Dendritic cell treated with granulocyte-macrophage colony-stimulating factor and Interleukin-4, amounts not matched to agents 40 ng/mL and 50 ng/mL, for 4 days (primary cell): ENCODE data around the gene RPS29.
A peak's percentile ranks its signal among the peaks of the same experiment; 100 is the strongest.
"Not testable (repeated sequence)": the region's sequence is repeated elsewhere in the genome, so short reads cannot be mapped to it uniquely, and the experiment has no call there.

Source experiments
- H3K27ac Mint-ChIP-seq: one replicate; pipeline ENCODE4 v1.8.0; 2022; ENCODE audit warnings: mild to moderate bottlenecking, mixed read lengths
- H3K27me3 Mint-ChIP-seq: one replicate; pipeline ENCODE4 v1.8.0; 2022; ENCODE audit warnings: mild to moderate bottlenecking, mixed read lengths
- H3K36me3 Mint-ChIP-seq: one replicate; pipeline ENCODE4 v1.8.0; 2022; ENCODE audit warnings: low read depth, mixed read lengths
- H3K4me1 Mint-ChIP-seq: one replicate; pipeline ENCODE4 v1.8.0; 2022; ENCODE audit warnings: low read depth, mixed read lengths
- H3K4me3 Mint-ChIP-seq: one replicate; pipeline ENCODE4 v1.8.0; 2022; ENCODE audit warnings: mild to moderate bottlenecking, moderate library complexity, mixed read lengths
- H3K9me3 Mint-ChIP-seq: one replicate; pipeline ENCODE4 v1.8.0; 2022; ENCODE audit warnings: mixed read lengths
- intact Hi-C: fragments of 100-400 bp; cut with micrococcal nuclease; formaldehyde crosslinking; loops from one replicate; pipeline ENCODE4 v1.15.0; 2022

RPS29 gene

DNA sequence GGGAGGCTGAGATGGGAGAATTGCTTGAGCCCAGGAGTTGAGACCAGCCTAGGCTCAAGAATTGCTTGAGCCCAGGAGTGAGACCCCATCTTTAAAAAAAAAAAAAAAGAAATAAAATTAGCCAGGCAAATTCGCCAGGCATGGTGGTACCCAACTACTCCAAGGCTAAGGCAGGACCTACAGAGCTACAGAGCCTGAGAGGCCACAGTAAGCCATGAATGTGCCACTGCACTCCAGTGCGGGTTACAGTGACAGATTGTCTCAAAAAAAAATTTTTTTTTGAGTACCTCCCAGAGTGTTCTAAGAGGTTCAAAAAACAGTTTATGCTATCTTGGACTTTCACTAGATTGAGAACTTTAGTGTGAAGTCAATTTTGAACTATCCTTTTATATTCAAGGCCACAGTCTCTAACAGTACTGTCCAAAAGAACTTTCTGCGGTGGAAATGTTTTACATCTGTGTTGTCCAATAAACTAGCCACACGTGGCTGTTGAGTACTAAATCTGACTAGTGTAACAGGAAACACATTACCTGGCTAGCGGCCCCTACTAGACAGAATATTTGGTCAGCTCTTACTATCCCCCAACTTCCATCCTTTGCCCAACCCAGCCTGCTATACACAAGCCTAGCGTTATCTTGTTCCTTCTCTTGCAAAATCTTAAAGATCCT lies 31.8 kb upstream of the RPS29 start:
- Mint-ChIP-seq H3K4me1 (peaks cover 27% of the 10 kb centered on the region), H3K4me3 (no peak overlapping the region), H3K27me3 (no peaks in the 10 kb centered on the region), H3K9me3 (no peaks in the 10 kb centered on the region), H3K36me3 (peaks cover 79% of the 10 kb centered on the region), H3K27ac (no peak overlapping the region)
- intact Hi-C loops = no loop called here

DNA sequence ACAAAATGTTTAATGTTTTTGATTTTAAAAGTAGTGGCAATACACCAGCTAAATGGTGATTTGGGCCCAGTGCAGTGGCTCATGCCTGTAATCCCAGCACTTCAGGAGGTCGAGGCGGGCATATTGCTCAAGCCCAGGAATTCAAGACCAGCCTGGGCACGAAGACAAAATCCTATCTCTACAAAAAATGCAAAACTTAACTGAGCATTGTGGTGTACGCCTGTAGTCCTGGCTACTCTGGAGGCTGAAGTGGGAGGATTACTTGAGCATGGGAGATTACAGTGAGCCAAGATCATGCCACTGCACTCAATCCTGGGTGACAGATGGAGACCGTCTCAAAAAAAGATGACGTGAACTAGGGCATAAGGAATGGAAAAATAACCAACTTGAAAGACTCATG lies 29.6 kb upstream of the RPS29 start:
- Mint-ChIP-seq H3K27me3 (no peaks in the 10 kb centered on the region), H3K4me3 (no peak overlapping the region), H3K36me3 (peaks cover 65% of the 10 kb centered on the region), H3K27ac (peak overlapping the region; percentile 56), H3K9me3 (no peaks in the 10 kb centered on the region), H3K4me1 (peaks cover 21% of the 10 kb centered on the region)
- intact Hi-C loops = no loop called here

DNA sequence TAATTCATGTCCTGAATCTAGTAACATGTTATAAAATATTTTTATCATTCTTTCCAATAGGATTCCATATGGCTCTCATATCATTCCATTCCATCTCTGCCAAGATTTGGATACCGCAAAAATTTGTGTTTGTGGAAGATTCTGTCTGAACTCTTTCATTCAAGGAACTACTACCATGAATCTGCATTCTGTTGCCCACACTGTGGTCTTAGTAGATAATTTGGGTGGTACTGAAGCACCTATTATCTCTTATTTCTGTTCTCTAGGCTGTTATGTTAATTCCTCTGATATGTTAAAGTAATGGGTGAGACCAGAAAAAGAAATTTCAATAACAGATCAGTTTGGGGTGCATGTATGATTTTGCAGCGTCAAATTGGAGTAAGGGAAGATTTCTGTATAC lies 28.0 kb upstream of the RPS29 start:
- H3K36me3 Mint-ChIP-seq = peaks cover 62% of the 10 kb centered on the region
- H3K27ac Mint-ChIP-seq = no peak overlapping the region
- H3K4me3 Mint-ChIP-seq = no peak overlapping the region
- no peaks in the 10 kb centered on the region for H3K9me3 Mint-ChIP-seq
- intact Hi-C loops = no loop called here
- H3K27me3 Mint-ChIP-seq = no peaks in the 10 kb centered on the region
- peaks cover 23% of the 10 kb centered on the region for H3K4me1 Mint-ChIP-seq

DNA sequence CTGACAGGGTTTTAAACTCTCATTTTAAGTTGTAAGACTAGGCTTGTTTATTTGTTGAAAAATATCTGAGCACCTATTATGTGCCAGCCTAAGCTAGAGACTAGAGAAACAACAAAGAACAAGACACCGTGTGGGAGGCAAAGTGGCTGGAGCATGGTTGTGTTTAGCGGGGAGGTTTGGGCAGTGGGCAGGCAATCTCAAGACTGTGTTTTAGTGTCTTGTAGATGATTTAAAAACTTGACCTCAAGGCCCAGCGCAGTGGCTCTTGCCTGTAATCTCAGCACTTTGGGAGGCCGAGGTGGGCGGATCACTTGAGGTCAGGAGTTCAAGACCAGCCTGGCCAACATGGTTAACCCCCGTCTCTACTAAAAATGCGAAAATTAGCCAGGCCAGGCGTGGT lies 26.5 kb upstream of the RPS29 start:
- H3K27me3 Mint-ChIP-seq = no peaks in the 10 kb centered on the region
- H3K9me3 Mint-ChIP-seq = no peaks in the 10 kb centered on the region
- intact Hi-C loops = no loop called here
- no peak overlapping the region for H3K4me3 Mint-ChIP-seq
- H3K4me1 Mint-ChIP-seq = peaks cover 11% of the 10 kb centered on the region
- H3K36me3 Mint-ChIP-seq = peaks cover 58% of the 10 kb centered on the region
- no peak overlapping the region for H3K27ac Mint-ChIP-seq

DNA sequence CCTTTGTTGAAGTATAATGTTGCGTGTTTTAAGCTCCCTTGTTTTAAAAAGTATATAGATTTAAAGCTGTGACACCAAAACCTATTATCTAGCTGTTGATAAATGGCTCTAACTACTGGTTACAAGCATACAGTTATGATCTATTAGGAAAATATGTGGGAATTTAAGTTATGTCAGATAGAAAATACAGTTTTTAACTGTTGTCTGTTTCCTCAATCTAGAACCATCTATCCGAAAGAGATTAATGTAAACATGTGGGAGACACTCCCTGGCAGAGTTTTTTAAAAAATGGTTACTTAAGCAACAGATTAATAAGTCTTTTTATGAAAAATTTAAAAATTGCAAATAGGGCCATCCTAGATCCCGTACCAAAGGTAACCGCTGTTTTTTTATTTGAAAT lies 26.1 kb upstream of the RPS29 start:
- H3K4me3 Mint-ChIP-seq = no peak overlapping the region
- no peaks in the 10 kb centered on the region for H3K9me3 Mint-ChIP-seq
- intact Hi-C loops = no loop called here
- peaks cover 6% of the 10 kb centered on the region for H3K4me1 Mint-ChIP-seq
- H3K27ac Mint-ChIP-seq = no peak overlapping the region
- H3K36me3 Mint-ChIP-seq = peaks cover 55% of the 10 kb centered on the region
- H3K27me3 Mint-ChIP-seq = no peaks in the 10 kb centered on the region

DNA sequence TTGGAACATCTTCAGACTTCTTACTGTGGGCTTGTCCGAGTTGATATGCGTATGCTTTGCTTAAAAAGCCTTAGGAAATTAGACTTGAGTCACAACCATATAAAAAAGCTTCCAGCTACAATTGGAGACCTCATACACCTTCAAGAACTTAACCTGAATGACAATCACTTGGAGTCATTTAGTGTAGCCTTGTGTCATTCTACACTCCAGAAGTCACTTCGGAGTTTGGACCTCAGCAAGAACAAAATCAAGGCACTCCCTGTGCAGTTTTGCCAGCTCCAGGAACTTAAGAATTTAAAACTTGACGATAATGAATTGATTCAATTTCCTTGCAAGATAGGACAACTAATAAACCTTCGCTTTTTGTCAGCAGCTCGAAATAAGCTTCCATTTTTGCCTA lies 21.4 kb upstream of the RPS29 start:
- Mint-ChIP-seq H3K36me3 (peaks cover 68% of the 10 kb centered on the region), H3K9me3 (no peaks in the 10 kb centered on the region), H3K4me3 (no peak overlapping the region), H3K27ac (no peak overlapping the region), H3K4me1 (peaks cover 6% of the 10 kb centered on the region), H3K27me3 (no peaks in the 10 kb centered on the region)
- intact Hi-C loops = no loop called here

DNA sequence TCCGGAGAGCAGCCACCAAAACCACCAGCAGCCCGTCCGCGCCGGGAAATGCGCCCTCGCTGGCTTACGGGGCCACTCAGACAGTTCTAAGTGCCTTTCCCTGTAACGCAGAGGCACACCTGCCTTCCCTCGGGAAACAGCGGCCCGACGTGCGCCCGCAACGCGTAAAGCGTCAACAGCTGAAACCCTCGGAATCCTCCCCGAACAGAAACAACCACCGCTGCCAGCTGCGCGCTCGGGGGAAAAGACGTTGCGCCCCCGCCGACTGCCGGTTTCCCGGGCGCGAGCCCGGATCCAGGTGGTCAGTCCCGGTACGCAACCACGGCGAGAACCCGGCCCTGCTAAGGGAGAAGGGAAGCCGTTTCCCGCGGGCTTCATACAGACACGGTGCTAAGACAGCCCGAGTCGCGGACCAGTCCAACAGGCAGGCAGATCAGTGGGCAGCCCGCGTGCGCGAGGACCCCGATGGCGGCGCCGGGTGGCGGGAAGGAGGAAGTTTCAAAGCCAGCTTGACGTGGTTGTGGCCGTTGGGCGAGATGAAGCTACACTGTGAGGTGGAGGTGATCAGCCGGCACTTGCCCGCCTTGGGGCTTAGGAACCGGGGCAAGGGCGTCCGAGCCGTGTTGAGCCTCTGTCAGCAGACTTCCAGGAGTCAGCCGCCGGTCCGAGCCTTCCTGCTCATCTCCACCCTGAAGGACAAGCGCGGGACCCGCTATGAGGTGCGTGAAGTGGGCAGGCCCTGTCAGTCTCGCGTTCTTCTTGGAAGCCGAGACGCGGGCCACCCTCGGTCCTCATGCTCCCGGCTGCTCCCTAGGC lies 12.5 kb upstream of the RPS29 start, which contains the start of gene LRR1:
Gene LRR1, plus strand, starts transcription at position 456 of the 816 bp plus-strand sequence. Its CDS starts 81 bp downstream, at position 537.
- H3K4me3 Mint-ChIP-seq = peak within 1 kb of the TSS; percentile 88
- H3K36me3 Mint-ChIP-seq = peaks cover 38% of the 10 kb centered on the region
- peak within 1 kb of the TSS; percentile 98 for H3K27ac Mint-ChIP-seq
- H3K4me1 Mint-ChIP-seq = peaks cover 25% of the 10 kb centered on the region
- intact Hi-C loops = loop anchor here (1.0 kb wide), 2 partner anchors 12 to 22 kb away; partner anchors contain the start of genes MGAT2, RPL36AL and RPS29
- no peaks in the 10 kb centered on the region for H3K27me3 Mint-ChIP-seq
- H3K9me3 Mint-ChIP-seq = no peaks in the 10 kb centered on the region

DNA sequence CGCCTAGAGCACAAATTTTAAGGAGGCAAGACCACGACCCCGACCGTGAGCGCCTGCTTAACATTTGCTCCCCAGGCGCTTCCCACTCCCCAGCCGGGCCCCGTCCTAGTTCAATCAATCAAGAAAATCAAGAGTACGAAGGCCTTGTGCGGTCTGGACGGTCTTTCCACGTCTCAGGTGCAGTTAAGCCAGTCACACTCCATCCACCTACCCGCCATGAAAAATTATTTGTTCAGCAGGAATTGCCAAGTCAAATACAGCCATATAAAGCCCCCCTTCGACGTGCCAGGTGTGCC lies 12.0 kb upstream of the RPS29 start:
- Mint-ChIP-seq H3K4me1 (peaks cover 25% of the 10 kb centered on the region), H3K4me3 (peak overlapping the region; percentile 88), H3K27me3 (no peaks in the 10 kb centered on the region), H3K36me3 (peaks cover 32% of the 10 kb centered on the region), H3K27ac (peak overlapping the region; percentile 98), H3K9me3 (no peaks in the 10 kb centered on the region)
- intact Hi-C loops = loop anchor here (1.0 kb wide), 1 partner anchor 12 kb away; the partner anchor contains the start of gene RPS29

DNA sequence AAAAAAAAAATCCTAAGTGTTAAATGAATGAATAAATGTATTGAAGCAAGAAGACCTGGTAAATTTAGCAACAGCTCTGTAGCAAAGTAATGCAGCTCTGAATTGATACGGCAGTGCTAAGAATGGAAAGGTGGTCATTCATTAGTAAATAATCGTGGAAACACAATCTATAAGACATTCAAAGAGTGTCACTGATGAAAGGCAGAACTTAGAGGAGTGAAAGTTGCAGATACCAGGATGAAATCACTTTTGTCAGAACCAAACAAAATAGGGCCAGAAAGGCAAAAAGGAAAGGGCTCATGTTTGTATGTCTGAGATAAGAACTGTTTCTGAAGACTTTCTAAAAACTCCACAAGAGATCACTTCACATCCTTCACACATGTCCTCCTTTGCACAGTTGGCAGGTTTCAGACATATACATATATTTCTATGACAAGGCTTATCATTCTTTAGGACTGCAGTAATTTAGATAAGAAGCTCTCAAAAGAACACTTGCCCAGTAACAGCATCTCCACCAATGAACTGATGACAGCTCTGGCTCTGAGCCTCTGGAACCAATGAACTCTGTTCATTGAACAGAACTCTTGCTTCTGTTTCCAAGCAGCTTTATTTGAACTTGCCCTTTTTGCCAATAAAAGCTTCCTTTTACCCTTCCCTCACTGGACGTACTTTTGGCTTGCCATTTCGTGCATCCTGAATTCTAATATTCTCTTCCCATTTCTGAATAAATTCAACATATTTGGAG lies 8.3 kb upstream of the RPS29 start:
- intact Hi-C loops = no loop called here
- no peaks in the 10 kb centered on the region for H3K9me3 Mint-ChIP-seq
- peak overlapping the region; percentile 62 for H3K27ac Mint-ChIP-seq
- H3K4me1 Mint-ChIP-seq = peaks cover 18% of the 10 kb centered on the region
- peaks cover 17% of the 10 kb centered on the region for H3K36me3 Mint-ChIP-seq
- H3K4me3 Mint-ChIP-seq = peak overlapping the region; percentile 51
- H3K27me3 Mint-ChIP-seq = no peaks in the 10 kb centered on the region

DNA sequence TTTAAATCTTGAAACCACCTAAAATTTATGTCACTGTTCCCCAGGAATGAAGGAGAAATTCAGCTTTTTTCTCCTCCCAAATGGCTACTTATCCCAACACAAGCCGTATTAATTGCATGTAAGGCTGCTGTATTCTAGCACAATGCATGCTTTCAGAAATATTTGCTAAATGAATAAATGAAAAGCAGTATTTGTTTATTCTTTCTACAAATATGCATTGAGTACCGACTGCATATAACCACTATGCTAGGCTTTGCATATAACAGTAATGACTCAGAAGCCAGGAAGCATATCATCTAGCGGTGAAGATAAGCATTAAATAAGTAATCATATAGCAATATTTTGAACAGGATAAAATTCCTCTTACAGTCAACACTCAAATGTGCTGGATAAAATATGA lies 6.8 kb upstream of the RPS29 start:
- Mint-ChIP-seq H3K36me3 (peaks cover 3% of the 10 kb centered on the region), H3K27ac (no peak overlapping the region), H3K27me3 (no peaks in the 10 kb centered on the region), H3K4me1 (peaks cover 18% of the 10 kb centered on the region), H3K9me3 (no peaks in the 10 kb centered on the region), H3K4me3 (no peak overlapping the region)
- intact Hi-C loops = no loop called here

DNA sequence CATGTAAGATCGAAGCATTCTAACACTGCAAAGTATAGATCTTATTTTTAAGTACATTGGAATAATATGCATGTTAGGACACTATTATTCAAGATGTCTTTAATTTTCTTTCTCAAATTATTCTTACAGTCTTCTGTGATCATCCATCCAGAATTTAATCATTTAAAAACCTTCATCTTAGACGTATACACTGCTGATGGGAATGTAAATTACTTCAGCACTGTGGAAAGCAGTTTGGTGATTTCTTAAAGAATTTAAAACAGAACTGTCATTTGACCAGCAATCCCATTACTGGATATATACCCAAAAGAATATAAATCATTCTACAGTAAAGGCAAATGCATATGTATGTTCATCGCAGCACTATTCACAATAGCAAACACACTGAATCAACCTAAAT lies 3.2 kb upstream of the RPS29 start:
- intact Hi-C loops = loop anchor here (5.0 to 10.0 kb wide), 2 partner anchors 178 to 1655 kb away; partner anchors contain the start of genes KLHDC2 and TMX1
- peaks cover 20% of the 10 kb centered on the region for H3K36me3 Mint-ChIP-seq
- no peak overlapping the region for H3K27ac Mint-ChIP-seq
- peaks cover 11% of the 10 kb centered on the region for H3K4me1 Mint-ChIP-seq
- no peaks in the 10 kb centered on the region for H3K9me3 Mint-ChIP-seq
- no peak overlapping the region for H3K4me3 Mint-ChIP-seq
- H3K27me3 Mint-ChIP-seq = no peaks in the 10 kb centered on the region

DNA sequence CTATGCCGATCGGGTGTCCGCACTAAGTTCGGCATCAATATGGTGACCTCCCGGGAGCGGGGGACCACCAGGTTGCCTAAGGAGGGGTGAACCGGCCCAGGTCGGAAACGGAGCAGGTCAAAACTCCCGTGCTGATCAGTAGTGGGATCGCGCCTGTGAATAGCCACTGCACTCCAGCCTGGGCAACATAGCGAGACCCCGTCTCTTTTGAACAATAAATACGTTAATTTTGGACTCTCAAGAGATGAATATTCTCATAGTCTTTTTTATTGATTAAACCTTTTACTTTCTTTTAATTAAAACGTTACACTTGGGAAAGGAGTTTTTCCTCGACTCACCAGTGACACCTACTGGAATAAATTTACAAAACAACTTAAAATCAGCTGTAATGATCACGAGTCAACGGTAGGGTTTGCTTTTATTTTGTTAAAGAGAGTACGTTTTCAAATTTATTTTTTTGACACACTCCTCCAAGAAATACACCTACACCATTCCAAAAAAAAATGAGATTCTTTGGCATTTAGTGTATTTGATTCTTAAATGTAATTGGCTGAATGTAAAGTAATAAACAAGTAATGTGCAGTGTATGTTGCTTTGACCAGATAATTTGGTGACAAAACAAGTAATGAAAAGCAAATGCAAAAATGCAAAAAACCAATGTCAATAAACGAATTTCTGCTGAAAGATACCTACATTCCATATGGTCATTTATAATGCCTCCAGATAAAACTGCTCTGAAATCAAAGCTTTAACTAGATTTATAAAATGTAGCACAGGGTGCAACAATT lies 687 bp upstream of the RPS29 start:
- no peaks in the 10 kb centered on the region for H3K27me3 Mint-ChIP-seq
- H3K9me3 Mint-ChIP-seq = no peaks in the 10 kb centered on the region
- H3K4me1 Mint-ChIP-seq = peaks cover 27% of the 10 kb centered on the region
- intact Hi-C loops = loop anchor here (1.0 to 10.0 kb wide), 3 partner anchors 11 to 1658 kb away; partner anchors contain the start of genes KLHDC2, LRR1 and TMX1
- peaks cover 45% of the 10 kb centered on the region for H3K36me3 Mint-ChIP-seq
- peak overlapping the region; percentile 98 for H3K27ac Mint-ChIP-seq
- H3K4me3 Mint-ChIP-seq = peak overlapping the region; percentile 93

DNA sequence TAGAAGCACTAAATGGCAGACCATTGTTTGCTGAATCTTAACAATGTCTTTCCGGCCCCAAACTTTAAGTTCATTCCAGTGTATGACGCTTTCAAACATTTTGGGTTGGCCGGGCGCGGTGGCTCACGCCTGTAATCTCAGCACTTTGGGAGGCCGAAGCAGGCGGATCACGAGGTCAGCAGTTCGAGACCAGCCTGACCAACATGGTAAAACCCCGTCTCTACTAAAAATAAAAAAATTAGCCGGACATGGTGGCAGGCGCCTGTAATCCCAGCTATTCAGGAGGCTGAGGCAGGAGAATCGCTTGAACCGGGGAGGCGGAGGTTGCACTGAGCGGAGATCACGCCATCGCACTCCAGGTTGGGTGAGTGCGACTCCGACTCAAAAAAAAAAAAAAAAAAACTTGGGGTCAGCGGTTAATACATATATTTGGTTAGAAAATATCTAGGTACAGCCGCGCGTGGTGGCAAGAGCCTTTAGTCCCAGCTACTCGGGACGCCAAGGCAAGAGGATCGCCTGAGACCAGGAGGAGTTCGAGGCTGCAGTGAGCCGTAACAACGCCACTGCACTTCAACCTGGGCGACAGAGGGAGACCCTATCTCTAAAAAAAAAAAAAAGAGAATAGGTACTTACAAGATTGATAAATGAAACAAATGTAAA lies 1.1 kb downstream of the RPS29 start:
- H3K36me3 Mint-ChIP-seq = peaks cover 56% of the 10 kb centered on the region
- intact Hi-C loops = loop anchor here (5.0 to 10.0 kb wide), 2 partner anchors 182 to 1660 kb away; partner anchors contain the start of genes KLHDC2 and TMX1
- H3K4me1 Mint-ChIP-seq = peaks cover 39% of the 10 kb centered on the region
- H3K9me3 Mint-ChIP-seq, H3K27me3 Mint-ChIP-seq: not testable (repeated sequence)
- H3K4me3 Mint-ChIP-seq = peak overlapping the region; percentile 93
- H3K27ac Mint-ChIP-seq = peak overlapping the region; percentile 98
